Superior temporal gyrus (tissue), 1 donor: ENCODE results near the gene ISYNA1.

Experiments used
- DNase-seq: peaks from one replicate; pipeline ENCODE4 v3.0.0-alpha.2; 2016; ENCODE audit errors: extremely low spot score

The ISYNA1 gene

GRCh38 chr19:18431351-18432197 is 6.4 kb downstream of the ISYNA1 start:
- no peak for DNase-seq

- no peak for DNase-seq
These were observed 7.4 kb downstream of the ISYNA1 start for GRCh38 chr19:18430417-18431144.

GRCh38 chr19:18429717-18430416 is 8.1 kb downstream of the ISYNA1 start:
- no peak for DNase-seq

- peak; percentile 57 for DNase-seq
These were observed 8.9 kb downstream of the ISYNA1 start for GRCh38 chr19:18428787-18429674.

GRCh38 chr19:18428173-18428786 is 9.7 kb downstream of the ISYNA1 start:
- DNase-seq = no peak

GRCh38 chr19:18427743-18428113 is 10.2 kb downstream of the ISYNA1 start:
- no peak for DNase-seq

GRCh38 chr19:18427080-18427742 is 10.7 kb downstream of the ISYNA1 start:
- DNase-seq = no peak

GRCh38 chr19:18426416-18426767 is 11.5 kb downstream of the ISYNA1 start:
- DNase-seq = no peak

GRCh38 chr19:18425515-18426415 is 12.2 kb downstream of the ISYNA1 start:
- peak; percentile 52 for DNase-seq

- no peak for DNase-seq
These were observed 12.9 kb downstream of the ISYNA1 start for GRCh38 chr19:18424890-18425514.

GRCh38 chr19:18424122-18424889 is 13.6 kb downstream of the ISYNA1 start:
- DNase-seq = no peak

GRCh38 chr19:18423258-18424020 is 14.5 kb downstream of the ISYNA1 start:
- DNase-seq = no peak

- no peak for DNase-seq
These were observed 15.3 kb downstream of the ISYNA1 start for GRCh38 chr19:18422530-18423191.

- DNase-seq = no peak
These were observed 16.5 kb downstream of the ISYNA1 start for GRCh38 chr19:18421371-18421959.

GRCh38 chr19:18420930-18421329 is 17.0 kb downstream of the ISYNA1 start:
- DNase-seq = no peak

GRCh38 chr19:18419699-18420460 is 18.1 kb downstream of the ISYNA1 start:
- no peak for DNase-seq
